Colonic mucosa (tissue), 4 donors: ENCODE measurements around the gene EFHC2. TPM values are rescaled to one million over a fixed set of nuclear protein-coding genes. Genes with fewer than 3 reads are reported as not detected.

Experiments
- DNase-seq: peaks from one replicate; pipeline ENCODE4 v3.0.0-alpha.2; 2020
- H3K27ac ChIP-seq: fragments of 200-600 bp; one replicate; pipeline ENCODE4 v1.8.0; 2021
- H3K27me3 ChIP-seq: fragments of 200-600 bp; one replicate; pipeline ENCODE4 v1.8.0; 2021
- H3K36me3 ChIP-seq: fragments of 200-600 bp; one replicate; pipeline ENCODE4 v1.8.0; 2021
- H3K4me1 ChIP-seq: fragments of 200-600 bp; one replicate; pipeline ENCODE4 v1.8.0; 2021; ENCODE audit warnings: mild to moderate bottlenecking
- H3K4me3 ChIP-seq: fragments of 200-600 bp; one replicate; pipeline ENCODE4 v1.8.0; 2021
- H3K9ac ChIP-seq, 2 donors: one replicate each; pipeline ENCODE4 v1.7.0; 2013; ENCODE audit warnings: control low read depth in 2 of 2, low read depth in 2 of 2, low read length in 2 of 2
- H3K9me3 ChIP-seq: fragments of 200-600 bp; one replicate; pipeline ENCODE4 v1.8.0; 2021
- intact Hi-C: fragments of 100-400 bp; cut with DNase I; formaldehyde crosslinking; loops from one replicate; pipeline ENCODE4 v1.14.1; 2022
- total RNA-seq, 2 donors: library from RNA; stranded (reverse); fragmentation: NEBNext Ultra II Directional in 1 of 2; extraction: Animal tissue kit (Norgen Biotek cat#: 25700) in 1 of 2; gene quantifications; one replicate each; pipeline ENCODE4 v1.2.1, GENCODE V29; 2021
- TF ChIP-seq, protein P1 (sequence below): fragments of 200-600 bp; IDR thresholded peaks from one replicate; pipeline ENCODE4 v1.8.0; 2022; ENCODE audit warnings: antibody characterized with exemption, mild to moderate bottlenecking
- donor health status: healthy.
- donor health status: DM: no; HTN: no; CAD: no.
- donor health status: DM: no; HTN: no; CAD: no.

Gene EFHC2
- total RNA-seq, 2 donors from 2014 or later = 0.57 to 2.0 TPM

DNA sequence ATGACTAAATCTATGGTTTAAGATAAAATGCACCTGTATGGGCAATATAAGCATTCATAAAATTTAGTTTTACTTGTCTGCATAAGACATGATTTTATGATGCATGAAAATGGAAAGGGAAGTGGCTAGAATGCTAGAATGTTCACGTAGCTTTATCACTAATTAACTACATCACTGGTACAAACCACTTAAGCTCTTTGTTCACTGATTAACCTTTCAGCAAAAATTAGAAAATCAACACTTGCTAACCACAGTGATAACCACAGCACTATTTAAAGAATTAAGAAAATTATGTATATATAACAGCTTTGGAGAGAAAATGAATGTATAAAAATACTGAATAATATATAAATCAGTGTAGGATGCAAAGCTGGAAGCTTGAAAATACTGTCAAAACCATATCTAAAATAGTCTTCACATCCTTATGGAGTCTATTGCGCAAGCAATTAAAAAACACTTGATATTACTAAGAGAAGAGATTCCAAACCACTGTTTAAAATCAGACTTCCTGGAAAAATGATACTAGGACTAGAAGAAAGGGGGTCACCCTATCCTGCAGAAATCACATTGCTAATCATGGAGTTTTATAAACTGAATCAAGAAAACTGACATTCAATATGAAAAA lies 51.9 kb downstream of the EFHC2 start:
- H3K27ac ChIP-seq = no peak overlapping the region
- no peaks in the 10 kb centered on the region for H3K4me1 ChIP-seq
- H3K27me3 ChIP-seq = no peaks in the 10 kb centered on the region
- H3K9me3 ChIP-seq = no peaks in the 10 kb centered on the region
- no peaks in the 10 kb centered on the region for H3K36me3 ChIP-seq
- no peak overlapping the region for H3K9ac ChIP-seq
- DNase-seq = no peak
- TF ChIP-seq, protein P1, sequence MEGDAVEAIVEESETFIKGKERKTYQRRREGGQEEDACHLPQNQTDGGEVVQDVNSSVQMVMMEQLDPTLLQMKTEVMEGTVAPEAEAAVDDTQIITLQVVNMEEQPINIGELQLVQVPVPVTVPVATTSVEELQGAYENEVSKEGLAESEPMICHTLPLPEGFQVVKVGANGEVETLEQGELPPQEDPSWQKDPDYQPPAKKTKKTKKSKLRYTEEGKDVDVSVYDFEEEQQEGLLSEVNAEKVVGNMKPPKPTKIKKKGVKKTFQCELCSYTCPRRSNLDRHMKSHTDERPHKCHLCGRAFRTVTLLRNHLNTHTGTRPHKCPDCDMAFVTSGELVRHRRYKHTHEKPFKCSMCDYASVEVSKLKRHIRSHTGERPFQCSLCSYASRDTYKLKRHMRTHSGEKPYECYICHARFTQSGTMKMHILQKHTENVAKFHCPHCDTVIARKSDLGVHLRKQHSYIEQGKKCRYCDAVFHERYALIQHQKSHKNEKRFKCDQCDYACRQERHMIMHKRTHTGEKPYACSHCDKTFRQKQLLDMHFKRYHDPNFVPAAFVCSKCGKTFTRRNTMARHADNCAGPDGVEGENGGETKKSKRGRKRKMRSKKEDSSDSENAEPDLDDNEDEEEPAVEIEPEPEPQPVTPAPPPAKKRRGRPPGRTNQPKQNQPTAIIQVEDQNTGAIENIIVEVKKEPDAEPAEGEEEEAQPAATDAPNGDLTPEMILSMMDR = no peak
- H3K4me3 ChIP-seq = no peak overlapping the region
- intact Hi-C loops = no loop called here

DNA sequence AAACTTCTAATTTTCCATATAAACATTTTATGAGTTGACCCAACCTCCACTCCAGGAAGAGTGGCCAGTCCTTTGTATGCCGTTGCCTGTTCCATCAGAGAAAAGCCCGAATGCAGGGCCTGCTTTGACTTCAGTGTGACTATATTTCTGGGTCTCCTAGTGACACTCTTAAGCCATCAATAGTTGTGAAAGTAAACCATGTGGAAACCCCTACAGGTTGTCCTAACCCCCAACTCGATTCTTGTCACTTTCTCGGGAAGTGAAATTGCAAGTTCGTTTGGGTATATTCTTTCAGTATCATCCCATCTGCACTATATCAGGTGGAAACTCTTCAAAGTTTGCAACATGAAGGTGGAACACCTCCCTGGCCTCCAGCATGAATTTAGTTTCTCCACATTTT lies 52.8 kb downstream of the EFHC2 start:
- Histone ChIP-seq H3K27ac (no peak overlapping the region), H3K27me3 (no peaks in the 10 kb centered on the region), H3K4me3 (no peak overlapping the region), H3K9ac (no peak overlapping the region), H3K36me3 (no peaks in the 10 kb centered on the region), H3K4me1 (no peaks in the 10 kb centered on the region), H3K9me3 (no peaks in the 10 kb centered on the region)
- DNase-seq = no peak
- TF ChIP-seq, protein P1 = no peak
- intact Hi-C loops = no loop called here

DNA sequence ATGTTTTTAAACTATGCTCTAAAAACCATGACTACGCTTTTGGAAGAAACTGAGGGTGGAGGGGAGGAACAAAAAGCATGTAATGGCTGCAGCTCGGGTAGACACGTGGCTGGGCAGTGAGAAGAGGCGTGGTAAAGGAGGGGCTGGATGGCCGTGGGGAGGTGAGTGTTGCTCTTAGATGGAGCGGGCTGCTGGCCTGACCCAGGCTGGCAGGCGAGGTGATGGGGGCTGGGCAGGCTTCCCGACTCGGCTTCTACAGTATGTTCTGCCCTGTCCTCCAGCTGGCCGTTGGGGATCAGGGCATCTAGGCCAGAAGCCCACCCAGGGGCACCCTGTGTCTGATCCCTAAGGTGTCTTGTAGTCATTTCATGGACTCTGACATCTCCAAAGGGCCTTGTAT lies 60.7 kb downstream of the EFHC2 start:
- Histone ChIP-seq H3K27ac (no peak overlapping the region), H3K4me1 (no peaks in the 10 kb centered on the region), H3K27me3 (no peaks in the 10 kb centered on the region), H3K4me3 (no peak overlapping the region), H3K36me3 (no peaks in the 10 kb centered on the region), H3K9ac (no peak overlapping the region), H3K9me3 (no peaks in the 10 kb centered on the region)
- no peak for DNase-seq
- TF ChIP-seq, protein P1 = no peak
- intact Hi-C loops = no loop called here

DNA sequence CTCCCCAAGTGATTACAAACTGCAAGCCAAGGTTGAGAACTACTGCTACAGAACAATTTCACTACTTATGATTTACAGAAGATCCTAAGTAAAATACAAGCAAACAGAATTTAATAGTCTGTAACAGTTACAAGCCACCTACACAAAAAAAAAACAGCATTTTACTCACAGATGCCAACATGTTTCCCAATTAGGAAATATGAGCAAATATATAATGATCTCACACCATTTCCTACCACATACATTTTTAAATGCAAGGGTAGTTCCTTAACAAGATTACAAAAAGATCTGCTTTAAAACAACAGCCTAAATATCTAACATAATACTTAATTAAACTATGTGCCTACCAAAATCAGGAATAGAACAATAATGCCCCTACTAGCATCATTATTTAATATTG lies 63.4 kb downstream of the EFHC2 start:
- TF ChIP-seq, protein P1 = no peak
- Histone ChIP-seq H3K27ac (no peak overlapping the region), H3K36me3 (no peaks in the 10 kb centered on the region), H3K27me3 (no peaks in the 10 kb centered on the region), H3K9me3 (no peaks in the 10 kb centered on the region), H3K9ac (no peak overlapping the region), H3K4me1 (no peaks in the 10 kb centered on the region), H3K4me3 (no peak overlapping the region)
- DNase-seq = no peak
- intact Hi-C loops = no loop called here

DNA sequence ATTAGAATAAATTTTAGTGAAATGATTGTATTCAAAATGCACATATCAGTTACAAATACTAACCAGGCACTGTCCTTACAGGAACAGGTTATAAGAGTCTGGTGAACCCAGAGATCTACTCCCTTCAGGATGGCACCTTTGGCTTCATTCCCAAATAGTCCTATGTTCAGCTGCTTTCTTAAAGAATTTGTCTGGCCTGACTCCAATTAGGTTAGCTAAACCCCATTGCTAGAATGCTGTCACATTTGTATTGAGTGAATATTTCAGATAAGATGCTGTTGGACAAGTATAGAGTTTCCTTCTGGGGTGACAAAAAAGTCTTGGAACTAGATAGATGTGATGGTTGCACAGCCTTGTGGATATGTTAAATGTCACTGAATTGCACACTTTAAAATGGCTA lies 69.4 kb downstream of the EFHC2 start:
- DNase-seq = no peak
- Histone ChIP-seq H3K4me1 (no peaks in the 10 kb centered on the region), H3K36me3 (no peaks in the 10 kb centered on the region), H3K27ac (no peak overlapping the region), H3K4me3 (no peak overlapping the region), H3K9ac (no peak overlapping the region), H3K9me3 (no peaks in the 10 kb centered on the region), H3K27me3 (no peaks in the 10 kb centered on the region)
- intact Hi-C loops = no loop called here
- TF ChIP-seq, protein P1 = no peak
